T-cell (primary cell): Measurements from ENCODE around the gene PBX1. TPM values are rescaled to one million over a fixed set of nuclear protein-coding genes. Genes with fewer than 3 reads are reported as not detected.

Experiments
- ATAC-seq, 4 experiments: fragments of 200-7000 bp in 3 of 4; fragments of 150-1000 bp in 1 of 4; cut with Tn5 transposase; replicated peaks in 1 of 4; 1 replicate in 3 of 4; 2 replicates in 1 of 4; pipeline ENCODE4 v1.10.0; 2021; ENCODE audit warnings: moderate library complexity in 3 of 4, mild to moderate bottlenecking in 2 of 4, moderate number of reproducible peaks in 1 of 4
- CTCF ChIA-PET, 2 donors: fragments of 300-600 bp; sonication (Branson Sonifier 250); formaldehyde crosslinking; loops; one replicate each; lab custom pipeline; 2022; ENCODE audit warnings: antibody characterized with exemption in 2 of 2; lab: Charles Lee
- POLR2A ChIA-PET, 2 donors: fragments of 300-600 bp; sonication (Branson Sonifier 250); formaldehyde crosslinking; loops; one replicate each; lab custom pipeline; 2022; ENCODE audit warnings: antibody characterized with exemption in 2 of 2; lab: Charles Lee
- DNase-seq, 35 experiments: peaks; one replicate each; pipeline versions ENCODE4 v3.0.0 to v3.0.0-alpha.2; 2013 to 2023
- H3K27ac ChIP-seq: one replicate; pipeline ENCODE4 v1.5.1; 2013; ENCODE audit warnings: low read length
- H3K27me3 ChIP-seq, 2 experiments: replicated peaks in 1 of 2; 1 replicate in 1 of 2; 2 replicates in 1 of 2; pipeline versions ENCODE4 v1.6.1 to v1.7.0; 2013; ENCODE audit warnings: low read length in 1 of 2, mixed read lengths in 1 of 2; ENCODE audit not compliant: control insufficient read depth in 2 of 2, insufficient read depth in 2 of 2; ENCODE audit errors: extremely low read depth in 1 of 2
- H3K36me3 ChIP-seq, 2 donors: 1 replicate in 1 of 2; 2 replicates in 1 of 2; pipeline versions ENCODE4 v1.6.1 to v1.7.0; 2013; ENCODE audit warnings: low read length in 1 of 2; ENCODE audit not compliant: control insufficient read depth in 2 of 2, insufficient read depth in 1 of 2; ENCODE audit errors: extremely low read depth in 1 of 2
- H3K4me1 ChIP-seq, 2 experiments: 1 replicate in 1 of 2; 2 replicates in 1 of 2; pipeline versions ENCODE4 v1.6.1 to v1.7.0; 2013; ENCODE audit warnings: low read length in 2 of 2, mixed read lengths in 1 of 2; ENCODE audit not compliant: insufficient read depth in 2 of 2, control insufficient read depth in 1 of 2; ENCODE audit errors: extremely low read depth in 1 of 2
- H3K4me3 ChIP-seq, 2 donors: 1 replicate in 1 of 2; 2 replicates in 1 of 2; pipeline versions ENCODE4 v1.5.1 to v1.7.0; 2013; ENCODE audit warnings: mild to moderate bottlenecking in 2 of 2, low read length in 1 of 2, moderate library complexity in 1 of 2; ENCODE audit not compliant: control insufficient read depth in 1 of 2; ENCODE audit errors: extremely low read depth in 1 of 2
- H3K9me3 ChIP-seq: 2 replicates; pipeline ENCODE4 v1.7.0; 2013
- H3K27ac Mint-ChIP-seq, 2 donors: one replicate each; pipeline ENCODE4 v1.8.0; 2020 to 2021; ENCODE audit warnings: mild to moderate bottlenecking in 2 of 2, mixed read lengths in 2 of 2
- H3K27me3 Mint-ChIP-seq, 2 donors: one replicate each; pipeline ENCODE4 v1.8.0; 2021 to 2022; ENCODE audit warnings: mixed read lengths in 2 of 2
- H3K36me3 Mint-ChIP-seq: one replicate; pipeline ENCODE4 v1.8.0; 2021; ENCODE audit warnings: mixed read lengths
- H3K4me1 Mint-ChIP-seq, 3 donors: one replicate each; pipeline ENCODE4 v1.8.0; 2020 to 2022; ENCODE audit warnings: mixed read lengths in 3 of 3, mild to moderate bottlenecking in 1 of 3
- H3K4me3 Mint-ChIP-seq, 3 donors: one replicate each; pipeline ENCODE4 v1.8.0; 2020 to 2022; ENCODE audit warnings: mild to moderate bottlenecking in 3 of 3, mixed read lengths in 3 of 3, moderate library complexity in 3 of 3
- H3K9me3 Mint-ChIP-seq, 3 donors: one replicate each; pipeline ENCODE4 v1.8.0; 2020 to 2022; ENCODE audit warnings: mixed read lengths in 3 of 3
- WGBS: methylation state at CpG from one replicate; pipeline ENCODE4 v1.1.5; 2013; ENCODE audit warnings: missing lambda C conversion rate; ENCODE audit not compliant: insufficient coverage; 5-methylcytosine and 5-hydroxymethylcytosine counted together
- total RNA-seq, 35 experiments: library from RNA in 6 of 35; stranded (reverse) in 6 of 35; fragments of 120-200 nt in 1 of 35; gene quantifications; one replicate each; pipeline versions ENCODE4 v1.2.1 to v1.2.4 and lab custom pipeline; 2013 to 2026

PBX1 gene
- total RNA-seq, 5 donors from 2014 or later (not counting 1 experiment from before 2014, with no cell fraction given), result 0.92 to 2.9 (median 1.8) TPM

- ATAC-seq (no peak), DNase-seq (no peak)
- CTCF ChIA-PET, result no interaction called here
- Histone ChIP-seq H3K4me1 (no peaks in the 10 kb centered on the region), H3K4me3 (no peak overlapping the region), H3K9me3 (no peaks in the 10 kb centered on the region), H3K27me3 (no peaks in the 10 kb centered on the region), H3K36me3 (no peaks in the 10 kb centered on the region), H3K27ac (no peak overlapping the region)
- Mint-ChIP-seq H3K36me3 (no peaks in the 10 kb centered on the region), H3K27ac (no peak overlapping the region), H3K4me3 (no peak overlapping the region), H3K4me1 (peaks cover 0 to 9% (median 5%) of the 10 kb centered on the region in 3 donors), H3K27me3 (peaks cover 0 to 10% of the 10 kb centered on the region in 2 donors), H3K9me3 (peaks cover 0 to 15% (median 4%) of the 10 kb centered on the region in 3 donors)
- 50% methylated on average over 1 of the region's 8 CpGs for WGBS
- POLR2A ChIA-PET, result no interaction called here
These were observed 160.9 kb downstream of the PBX1 start for GRCh38 chr1:164719676-164720439.

- WGBS, result 22% methylated on average over 4 of the region's 7 CpGs
- peaks cover 0 to 9% (median 5%) of the 10 kb centered on the region in 3 donors for H3K4me1 Mint-ChIP-seq
- H3K4me3 Mint-ChIP-seq, result no peak overlapping the region
- H3K9me3 Mint-ChIP-seq, result peaks cover 0 to 13% (median 4%) of the 10 kb centered on the region in 3 donors
- Histone ChIP-seq H3K36me3 (no peaks in the 10 kb centered on the region), H3K4me3 (no peak overlapping the region), H3K27me3 (no peaks in the 10 kb centered on the region), H3K9me3 (no peaks in the 10 kb centered on the region), H3K27ac (no peak overlapping the region), H3K4me1 (no peaks in the 10 kb centered on the region)
- peaks cover 0 to 5% of the 10 kb centered on the region in 2 donors for H3K27me3 Mint-ChIP-seq
- POLR2A ChIA-PET, result no interaction called here
- no peak for DNase-seq
- CTCF ChIA-PET, result no interaction called here
- no peak overlapping the region for H3K27ac Mint-ChIP-seq
- ATAC-seq, result no peak
- no peaks in the 10 kb centered on the region for H3K36me3 Mint-ChIP-seq
These were observed 161.7 kb downstream of the PBX1 start for GRCh38 chr1:164720440-164721227.

GRCh38 chr1:164721228-164721496 is 162.2 kb downstream of the PBX1 start:
- no peaks in the 10 kb centered on the region for H3K36me3 ChIP-seq
- Mint-ChIP-seq H3K4me1 (peaks cover 0 to 9% (median 5%) of the 10 kb centered on the region in 3 donors), H3K27me3 (peaks cover 0 to 5% of the 10 kb centered on the region in 2 donors), H3K9me3 (peaks cover 0 to 11% (median 4%) of the 10 kb centered on the region in 3 donors), H3K36me3 (no peaks in the 10 kb centered on the region), H3K27ac (no peak overlapping the region), H3K4me3 (no peak overlapping the region)
- 13% methylated on average over 1 of the region's 2 CpGs for WGBS
- no peaks in the 10 kb centered on the region for H3K4me1 ChIP-seq
- H3K27me3 ChIP-seq, result no peaks in the 10 kb centered on the region
- POLR2A ChIA-PET, result interaction anchor here in 1 of 2 donors (0.6 kb wide), 1 partner anchor 197 kb away, joined by 6 read pairs; no protein-coding TSS in a partner anchor
- H3K4me3 ChIP-seq, result no peak overlapping the region
- H3K27ac ChIP-seq, result no peak overlapping the region
- H3K9me3 ChIP-seq, result no peaks in the 10 kb centered on the region
- CTCF ChIA-PET, result no interaction called here
- no peak for ATAC-seq
- no peak for DNase-seq

- ChIA-PET CTCF (no interaction called here), POLR2A (no interaction called here)
- DNase-seq, result no peak
- Histone ChIP-seq H3K4me1 (no peaks in the 10 kb centered on the region), H3K36me3 (no peaks in the 10 kb centered on the region), H3K27ac (no peak overlapping the region), H3K4me3 (no peak overlapping the region), H3K9me3 (no peaks in the 10 kb centered on the region), H3K27me3 (no peaks in the 10 kb centered on the region)
- WGBS, result 62% methylated on average over 3 of the region's 9 CpGs
- Mint-ChIP-seq H3K36me3 (no peaks in the 10 kb centered on the region), H3K9me3 (peaks cover 0 to 7% (median 4%) of the 10 kb centered on the region in 3 donors), H3K27ac (no peak overlapping the region), H3K27me3 (peaks cover 0 to 5% of the 10 kb centered on the region in 2 donors), H3K4me3 (no peak overlapping the region), H3K4me1 (peaks cover 0 to 9% (median 5%) of the 10 kb centered on the region in 3 donors)
- no peak for ATAC-seq
These were observed 164.4 kb downstream of the PBX1 start for GRCh38 chr1:164723296-164723798.

- H3K27ac Mint-ChIP-seq, result no peak overlapping the region
- H3K4me1 ChIP-seq, result no peaks in the 10 kb centered on the region
- no peak overlapping the region for H3K27ac ChIP-seq
- H3K27me3 ChIP-seq, result no peaks in the 10 kb centered on the region
- DNase-seq (no peak), ATAC-seq (no peak)
- H3K36me3 ChIP-seq, result no peaks in the 10 kb centered on the region
- H3K9me3 ChIP-seq, result no peaks in the 10 kb centered on the region
- H3K27me3 Mint-ChIP-seq, result peaks cover 0 to 5% of the 10 kb centered on the region in 2 donors
- ChIA-PET POLR2A (interaction anchor here in 1 of 2 donors (0.6 kb wide), 1 partner anchor 10 kb away, joined by 3 read pairs; no protein-coding TSS in a partner anchor), CTCF (no interaction called here)
- H3K4me1 Mint-ChIP-seq, result peaks cover 0 to 9% (median 5%) of the 10 kb centered on the region in 3 donors
- H3K4me3 Mint-ChIP-seq, result no peak overlapping the region
- no peaks in the 10 kb centered on the region for H3K36me3 Mint-ChIP-seq
- peaks cover 0 to 4% (median 4%) of the 10 kb centered on the region in 3 donors for H3K9me3 Mint-ChIP-seq
- H3K4me3 ChIP-seq, result no peak overlapping the region
- 79% methylated on average over 4 of the region's 4 CpGs for WGBS
These were observed 166.4 kb downstream of the PBX1 start for GRCh38 chr1:164725401-164725800.

- no peak overlapping the region for H3K4me3 Mint-ChIP-seq
- no peak overlapping the region for H3K27ac Mint-ChIP-seq
- H3K36me3 Mint-ChIP-seq, result no peaks in the 10 kb centered on the region
- Histone ChIP-seq H3K4me1 (no peaks in the 10 kb centered on the region), H3K27ac (no peak overlapping the region), H3K4me3 (no peak overlapping the region), H3K9me3 (no peaks in the 10 kb centered on the region), H3K27me3 (no peaks in the 10 kb centered on the region), H3K36me3 (no peaks in the 10 kb centered on the region)
- peaks cover 0 to 5% of the 10 kb centered on the region in 2 donors for H3K27me3 Mint-ChIP-seq
- WGBS, result 67% methylated on average over 1 of the region's 2 CpGs
- DNase-seq (no peak), ATAC-seq (no peak)
- POLR2A ChIA-PET, result no interaction called here
- peaks cover 0 to under 1% (median 0%) of the 10 kb centered on the region in 3 donors for H3K4me1 Mint-ChIP-seq
- CTCF ChIA-PET, result no interaction called here
- H3K9me3 Mint-ChIP-seq, result peaks cover 0 to 4% (median 4%) of the 10 kb centered on the region in 3 donors
These were observed 167.3 kb downstream of the PBX1 start for GRCh38 chr1:164726235-164726634.
